HG03280 (cell line): ENCODE data around the gene NEK1.

Experiments
- ATAC-seq: cut with Tn5 transposase; IDR thresholded peaks from one replicate; pipeline ENCODE4 v1.9.1; 2021; ENCODE audit warnings: mild to moderate bottlenecking, moderate library complexity; ENCODE audit not compliant: unreplicated experiment

The NEK1 gene

GRCh38 chr4:169611991-169612870, at the start of gene NEK1:
Gene NEK1, minus strand, starts transcription at chr4:169612583. Its CDS starts 9,953 bp downstream, at chr4:169602630.
- ATAC-seq = peak; percentile 91

- ATAC-seq = no peak
Measured at GRCh38 chr4:169661761-169662160, 49.4 kb upstream of the NEK1 start.

GRCh38 chr4:169660929-169661328, 48.5 kb upstream of the NEK1 start:
- no peak for ATAC-seq

GRCh38 chr4:169659716-169660670, 47.6 kb upstream of the NEK1 start:
- peak; percentile 99 for ATAC-seq

GRCh38 chr4:169658975-169659715, 46.8 kb upstream of the NEK1 start:
- ATAC-seq = no peak

- ATAC-seq = no peak
Measured at GRCh38 chr4:169658196-169658595, 45.8 kb upstream of the NEK1 start.

- no peak for ATAC-seq
Measured at GRCh38 chr4:169657470-169658107, 45.2 kb upstream of the NEK1 start.

- no peak for ATAC-seq
Measured at GRCh38 chr4:169655401-169655800, 43.0 kb upstream of the NEK1 start.

- ATAC-seq = no peak
Measured at GRCh38 chr4:169652535-169652934, 40.2 kb upstream of the NEK1 start.

GRCh38 chr4:169650227-169650936, 38.0 kb upstream of the NEK1 start:
- ATAC-seq = no peak

- ATAC-seq = no peak
Measured at GRCh38 chr4:169649545-169650226, 37.3 kb upstream of the NEK1 start.

- ATAC-seq = no peak
Measured at GRCh38 chr4:169645627-169646026, 33.2 kb upstream of the NEK1 start.

GRCh38 chr4:169644802-169645201, 32.4 kb upstream of the NEK1 start:
- no peak for ATAC-seq

GRCh38 chr4:169640261-169640870, 28.0 kb upstream of the NEK1 start:
- no peak for ATAC-seq

GRCh38 chr4:169634975-169635374, 22.6 kb upstream of the NEK1 start:
- ATAC-seq = no peak

GRCh38 chr4:169632896-169633295, 20.5 kb upstream of the NEK1 start:
- no peak for ATAC-seq

- ATAC-seq = no peak
Measured at GRCh38 chr4:169630069-169630468, 17.7 kb upstream of the NEK1 start.

- no peak for ATAC-seq
Measured at GRCh38 chr4:169628579-169628978, 16.2 kb upstream of the NEK1 start.

GRCh38 chr4:169627307-169627706, 14.9 kb upstream of the NEK1 start:
- peak; percentile 47 for ATAC-seq
